Parathyroid adenoma (tissue), 2 donors: ENCODE data around the gene FLYWCH1.

Experiments
- H2AFZ ChIP-seq: fragments of 300-600 bp; sonication (generic); one replicate; pipeline ENCODE4 v1.7.0; 2017; ENCODE audit warnings: antibody characterized with exemption, mild to moderate bottlenecking
- H3K27ac ChIP-seq: fragments of 300-600 bp; sonication (generic); one replicate; pipeline ENCODE4 v1.7.0; 2017
- H3K27me3 ChIP-seq: fragments of 300-600 bp; sonication (generic); one replicate; pipeline ENCODE4 v1.7.0; 2017; ENCODE audit warnings: low read length; ENCODE audit not compliant: control insufficient read depth, insufficient read depth
- H3K36me3 ChIP-seq: fragments of 300-600 bp; sonication (generic); one replicate; pipeline ENCODE4 v1.7.0; 2017; ENCODE audit warnings: low read length; ENCODE audit not compliant: control insufficient read depth, insufficient read depth
- H3K4me1 ChIP-seq: fragments of 300-600 bp; sonication (generic); one replicate; pipeline ENCODE4 v1.7.0; 2017; ENCODE audit warnings: control low read depth
- H3K4me2 ChIP-seq: fragments of 300-600 bp; sonication (generic); one replicate; pipeline ENCODE4 v1.7.0; 2017; ENCODE audit warnings: low read length
- H3K4me3 ChIP-seq: fragments of 300-600 bp; sonication (generic); one replicate; pipeline ENCODE4 v1.7.0; 2017; ENCODE audit warnings: low read depth, low read length
- H3K79me2 ChIP-seq: fragments of 300-600 bp; sonication (generic); one replicate; pipeline ENCODE4 v1.7.0; 2017; ENCODE audit warnings: control low read depth
- H3K9ac ChIP-seq: fragments of 300-600 bp; sonication (generic); one replicate; pipeline ENCODE4 v1.7.0; 2017; ENCODE audit warnings: mild to moderate bottlenecking
- H3K9me3 ChIP-seq: fragments of 300-600 bp; sonication (generic); one replicate; pipeline ENCODE4 v1.7.0; 2017; ENCODE audit warnings: low read length; ENCODE audit not compliant: control insufficient read depth
- TF ChIP-seq, protein P1 (sequence below): fragments of 300-600 bp; sonication (generic); IDR thresholded peaks from one replicate; pipeline ENCODE4 v1.7.0; 2017; ENCODE audit warnings: antibody characterized with exemption, mild to moderate bottlenecking
- donor health status: primary hyperparathyroidism.

FLYWCH1 gene

DNA sequence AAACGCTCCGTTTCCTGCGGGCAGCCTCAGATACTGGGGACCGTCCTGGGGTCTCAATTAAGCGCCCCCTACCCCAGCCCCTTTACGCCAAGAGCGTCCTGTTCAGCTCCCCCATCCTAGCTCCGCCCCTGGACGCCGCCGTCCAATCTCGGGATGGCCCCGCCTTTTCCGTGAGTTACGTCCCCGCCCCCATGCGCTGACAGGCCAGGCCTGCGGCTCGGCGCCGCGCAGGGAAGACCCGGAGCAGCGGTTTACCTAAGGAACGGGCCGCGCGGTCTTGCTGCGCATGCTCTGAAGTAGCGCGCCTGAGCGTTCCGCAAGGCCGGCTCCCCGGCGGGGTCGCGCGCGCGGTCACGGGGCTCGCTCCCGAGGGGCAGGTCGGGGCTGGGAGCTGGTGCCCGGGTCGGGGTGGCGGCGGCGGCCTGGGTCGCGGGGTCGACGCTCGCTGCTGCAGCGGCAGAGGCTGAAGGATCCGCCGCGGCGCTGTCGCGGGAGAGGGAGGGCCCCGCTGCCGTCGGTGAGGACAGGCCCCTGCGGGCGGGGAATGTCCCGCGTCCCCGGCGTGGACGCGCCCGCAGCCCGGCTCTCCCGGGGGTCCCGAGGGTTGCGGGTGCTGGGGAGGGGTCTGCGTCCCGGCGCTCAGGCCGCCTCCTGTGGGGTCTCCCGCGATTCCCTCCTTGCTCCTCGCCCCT is at the start of gene FLYWCH1:
TSS of gene FLYWCH1 (plus strand) at position 294 of the 692 bp plus-strand sequence. CDS start 17,755 bp downstream, outside the sequence.
- Histone ChIP-seq H3K27me3 (no peaks in the 10 kb centered on the region), H3K9me3 (no peaks in the 10 kb centered on the region), H3K4me1 (peaks cover 12% of the 10 kb centered on the region), H3K79me2 (no peaks in the 10 kb centered on the region), H3K4me2 (peak within 1 kb of the TSS; percentile 83), H3K27ac (peak within 1 kb of the TSS; percentile 78), H3K9ac (no peak within 1 kb of the TSS), H3K4me3 (peak within 1 kb of the TSS; percentile 87), H2AFZ (peak within 1 kb of the TSS; percentile 84), H3K36me3 (no peaks in the 10 kb centered on the region)
- TF ChIP-seq, protein P1, sequence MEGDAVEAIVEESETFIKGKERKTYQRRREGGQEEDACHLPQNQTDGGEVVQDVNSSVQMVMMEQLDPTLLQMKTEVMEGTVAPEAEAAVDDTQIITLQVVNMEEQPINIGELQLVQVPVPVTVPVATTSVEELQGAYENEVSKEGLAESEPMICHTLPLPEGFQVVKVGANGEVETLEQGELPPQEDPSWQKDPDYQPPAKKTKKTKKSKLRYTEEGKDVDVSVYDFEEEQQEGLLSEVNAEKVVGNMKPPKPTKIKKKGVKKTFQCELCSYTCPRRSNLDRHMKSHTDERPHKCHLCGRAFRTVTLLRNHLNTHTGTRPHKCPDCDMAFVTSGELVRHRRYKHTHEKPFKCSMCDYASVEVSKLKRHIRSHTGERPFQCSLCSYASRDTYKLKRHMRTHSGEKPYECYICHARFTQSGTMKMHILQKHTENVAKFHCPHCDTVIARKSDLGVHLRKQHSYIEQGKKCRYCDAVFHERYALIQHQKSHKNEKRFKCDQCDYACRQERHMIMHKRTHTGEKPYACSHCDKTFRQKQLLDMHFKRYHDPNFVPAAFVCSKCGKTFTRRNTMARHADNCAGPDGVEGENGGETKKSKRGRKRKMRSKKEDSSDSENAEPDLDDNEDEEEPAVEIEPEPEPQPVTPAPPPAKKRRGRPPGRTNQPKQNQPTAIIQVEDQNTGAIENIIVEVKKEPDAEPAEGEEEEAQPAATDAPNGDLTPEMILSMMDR = no peak

GRCh38 chr16:2865651-2866050 is 46.1 kb upstream of the FLYWCH1 start:
- Histone ChIP-seq H3K27me3 (no peaks in the 10 kb centered on the region), H3K9ac (no peak overlapping the region), H2AFZ (no peak overlapping the region), H3K79me2 (no peaks in the 10 kb centered on the region), H3K4me2 (no peak overlapping the region), H3K4me3 (no peak overlapping the region), H3K27ac (no peak overlapping the region), H3K9me3 (no peaks in the 10 kb centered on the region), H3K36me3 (no peaks in the 10 kb centered on the region), H3K4me1 (no peaks in the 10 kb centered on the region)
- TF ChIP-seq, protein P1 = no peak

- TF ChIP-seq, protein P1 = no peak
- Histone ChIP-seq H3K4me2 (no peak overlapping the region), H3K4me1 (no peaks in the 10 kb centered on the region), H3K4me3 (no peak overlapping the region), H3K9ac (no peak overlapping the region), H2AFZ (no peak overlapping the region), H3K36me3 (no peaks in the 10 kb centered on the region), H3K27me3 (no peaks in the 10 kb centered on the region), H3K9me3 (no peaks in the 10 kb centered on the region), H3K27ac (no peak overlapping the region), H3K79me2 (no peaks in the 10 kb centered on the region)
Measured at GRCh38 chr16:2866431-2866830, 45.3 kb upstream of the FLYWCH1 start.

DNA sequence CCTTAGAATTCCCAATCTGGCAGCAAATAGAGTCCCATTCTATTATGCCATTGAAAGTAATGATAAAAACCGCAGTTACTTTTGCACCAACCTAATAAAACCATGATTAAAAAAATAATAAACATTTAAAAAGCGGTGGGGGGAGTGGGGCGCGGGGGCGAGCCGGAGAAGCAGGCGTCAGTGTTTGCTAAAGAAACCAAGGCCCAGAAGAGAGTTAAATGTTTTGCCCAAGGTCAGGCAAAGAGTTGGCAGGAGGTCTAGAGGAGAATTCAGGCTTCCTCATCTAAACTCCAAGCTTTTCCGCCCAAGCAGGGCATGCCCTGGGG is 44.1 kb upstream of the FLYWCH1 start:
- TF ChIP-seq, protein P1 = no peak
- Histone ChIP-seq H2AFZ (peak overlapping the region; percentile 97), H3K27me3 (no peaks in the 10 kb centered on the region), H3K4me2 (peak overlapping the region; percentile 85), H3K36me3 (no peaks in the 10 kb centered on the region), H3K79me2 (no peaks in the 10 kb centered on the region), H3K4me1 (no peaks in the 10 kb centered on the region), H3K9ac (no peak overlapping the region), H3K9me3 (no peaks in the 10 kb centered on the region), H3K4me3 (peak overlapping the region; percentile 81), H3K27ac (peak overlapping the region; percentile 88)
